ENCODE data around the gene MARCKSL1.
"Not testable (repeated sequence)": the region's sequence is repeated elsewhere in the genome, so short reads cannot be mapped to it uniquely, and the experiment has no call there.

Gene MARCKSL1

DNA sequence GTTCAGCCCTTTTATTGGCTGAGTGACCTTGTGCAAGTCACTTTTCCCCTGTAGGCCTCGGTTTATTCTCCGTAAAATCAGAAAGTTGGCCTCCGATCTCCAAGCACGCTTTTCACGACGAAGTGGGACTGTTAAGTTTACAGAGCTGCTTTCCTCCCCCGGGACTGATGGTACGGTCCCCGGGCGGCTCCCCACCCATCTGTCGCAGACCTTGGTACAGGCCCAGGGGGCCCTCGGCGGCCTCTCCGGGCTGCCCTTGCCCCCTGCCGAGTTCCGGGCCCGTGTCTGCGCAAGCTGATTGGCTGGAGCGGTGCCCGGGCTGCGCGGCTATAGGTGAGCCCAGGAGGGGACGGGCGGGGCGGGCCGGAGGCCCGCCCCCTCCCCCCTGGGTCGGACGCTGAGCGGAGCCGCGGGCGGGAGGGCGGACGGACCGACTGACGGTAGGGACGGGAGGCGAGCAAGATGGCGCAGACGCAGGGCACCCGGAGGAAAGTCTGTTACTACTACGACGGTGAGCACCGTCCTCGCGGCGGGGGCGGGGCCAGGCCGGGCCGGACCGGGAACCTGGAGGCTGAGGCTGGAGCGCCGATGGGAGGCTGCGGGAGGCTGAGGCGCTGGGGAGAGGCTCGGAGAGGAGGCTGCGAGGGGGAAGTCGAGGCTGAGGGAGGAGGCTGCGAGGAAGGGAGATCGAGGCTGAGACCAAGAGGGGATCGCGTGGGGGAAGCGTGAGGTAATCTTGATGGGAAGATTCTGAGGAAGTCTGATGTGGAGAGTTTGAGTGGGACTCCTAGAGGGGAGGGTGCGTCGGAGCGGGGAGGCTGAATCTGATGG is 44.1 kb downstream of the MARCKSL1 start, which contains the start of gene HDAC1:
HDAC1 (plus strand) TSS at position 376 of the 831 bp plus-strand sequence; CDS start at position 463, 87 bp downstream.
- peaks cover 58% of the 10 kb centered on the region for H3K4me1 Mint-ChIP-seq (ENCODE audit: low read depth)
- H3K9me3 Mint-ChIP-seq, result no peaks in the 10 kb centered on the region
- no peaks in the 10 kb centered on the region for H3K27me3 Mint-ChIP-seq
- peaks cover 28% of the 10 kb centered on the region for H3K36me3 Mint-ChIP-seq (ENCODE audit: low read depth)
- peak within 1 kb of the TSS; percentile 92 for H3K4me3 Mint-ChIP-seq
- H3K27ac Mint-ChIP-seq, result peak within 1 kb of the TSS; percentile 100

GRCh38 chr1:32291145-32291707 is 44.8 kb downstream of the MARCKSL1 start:
- Mint-ChIP-seq H3K36me3 (ENCODE audit: low read depth) (peaks cover 27% of the 10 kb centered on the region), H3K4me3 (peak overlapping the region; percentile 92), H3K27ac (peak overlapping the region; percentile 100), H3K27me3 (no peaks in the 10 kb centered on the region), H3K4me1 (ENCODE audit: low read depth) (peaks cover 53% of the 10 kb centered on the region), H3K9me3 (no peaks in the 10 kb centered on the region)

- Mint-ChIP-seq H3K4me3 (no peak overlapping the region), H3K36me3 (ENCODE audit: low read depth) (peaks cover 32% of the 10 kb centered on the region), H3K9me3 (no peaks in the 10 kb centered on the region), H3K4me1 (ENCODE audit: low read depth) (peaks cover 34% of the 10 kb centered on the region), H3K27ac (no peak overlapping the region), H3K27me3 (no peaks in the 10 kb centered on the region)
Measured at GRCh38 chr1:32289256-32289655, 46.8 kb downstream of the MARCKSL1 start.

DNA sequence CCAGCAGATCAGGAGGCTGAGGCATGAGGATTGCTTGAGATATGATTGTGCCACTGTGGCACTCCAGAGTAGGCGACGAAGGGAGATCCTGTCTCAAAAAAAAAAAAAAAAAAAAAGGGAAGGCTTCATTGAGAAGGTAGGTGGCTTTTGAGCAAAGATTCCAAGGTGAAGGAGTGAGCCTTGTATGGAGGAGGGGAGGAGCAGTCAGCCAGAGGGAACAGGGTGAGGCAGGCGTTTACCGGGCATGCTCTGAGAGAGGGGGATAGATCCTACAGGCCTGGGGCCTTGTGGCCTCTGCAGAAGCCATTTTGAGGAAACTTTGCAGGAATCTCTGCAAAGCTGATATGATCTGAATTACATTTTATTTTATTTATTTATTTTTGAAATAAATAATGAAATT is 49.3 kb downstream of the MARCKSL1 start:
- no peak overlapping the region for H3K27ac Mint-ChIP-seq

GRCh38 chr1:32285658-32286057 is 50.4 kb downstream of the MARCKSL1 start:
- Mint-ChIP-seq H3K27me3 (no peaks in the 10 kb centered on the region), H3K9me3 (no peaks in the 10 kb centered on the region), H3K27ac (no peak overlapping the region), H3K4me1 (ENCODE audit: low read depth) (peaks cover 6% of the 10 kb centered on the region), H3K4me3 (no peak overlapping the region), H3K36me3 (ENCODE audit: low read depth) (peaks cover 40% of the 10 kb centered on the region)

More for the DNA sequence above, 49.3 kb downstream of the MARCKSL1 start:
- Mint-ChIP-seq H3K4me1 (ENCODE audit: low read depth) (peaks cover 16% of the 10 kb centered on the region), H3K27me3 (no peaks in the 10 kb centered on the region), H3K36me3 (ENCODE audit: low read depth) (peaks cover 35% of the 10 kb centered on the region), H3K9me3 (no peaks in the 10 kb centered on the region), H3K4me3 (no peak overlapping the region)

- H3K4me3 Mint-ChIP-seq; H3K4me1 Mint-ChIP-seq (ENCODE audit: low read depth); H3K27me3 Mint-ChIP-seq; H3K27ac Mint-ChIP-seq; H3K9me3 Mint-ChIP-seq: not testable (repeated sequence)
- peaks cover 44% of the 10 kb centered on the region for H3K36me3 Mint-ChIP-seq (ENCODE audit: low read depth)
Measured at GRCh38 chr1:32284777-32285176, 51.3 kb downstream of the MARCKSL1 start.
